ENCODE measurements around the gene CCDC9. TPM values are rescaled to one million over a fixed set of nuclear protein-coding genes. Genes with fewer than 3 reads are reported as not detected.

Gene CCDC9
- total and polyA plus RNA-seq, 2 experiments from 2014 or later: 14.5 to 15.0 TPM

DNA sequence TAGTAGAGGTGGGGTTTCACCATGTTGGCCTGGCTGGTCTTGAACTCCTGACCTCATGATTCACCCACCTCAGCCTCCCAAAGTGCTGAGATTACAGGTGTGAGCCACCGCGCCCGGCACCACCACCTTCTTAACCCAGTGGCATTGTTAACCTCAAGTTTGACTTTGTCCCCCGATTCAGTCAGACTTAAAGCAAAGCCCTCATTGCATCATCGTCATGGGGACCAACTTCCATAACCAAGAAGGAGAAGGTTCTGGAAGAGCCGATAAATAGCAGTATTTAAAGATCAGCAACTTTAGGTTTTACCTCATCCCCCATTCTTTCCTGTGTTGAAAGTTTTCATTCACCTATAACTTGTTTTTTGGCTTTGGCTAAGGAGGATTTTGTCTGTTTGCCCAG lies 11.7 kb downstream of the CCDC9 start:
- Histone ChIP-seq H3K4me3 (no peak overlapping the region), H3K4me1 (ENCODE audit: insufficient read depth) (peaks cover 11% of the 10 kb centered on the region; the same call in 1 of the 2 replicates), H3K4me2 (no peak overlapping the region), H4K20me1 (replicated peaks; ENCODE audit: insufficient read depth) (peaks cover 3% of the 10 kb centered on the region), H3K27ac (ENCODE audit: low read depth) (peak overlapping the region; percentile 76; the same call in 1 of the 2 replicates), H3F3A (replicated peaks; ENCODE audit: low read depth) (peaks cover 12% of the 10 kb centered on the region; the same call in 1 of the 2 replicates), H3K27me3 (ENCODE audit: insufficient read depth) (no peaks in the 10 kb centered on the region), H3K79me2 (replicated peaks; ENCODE audit: insufficient read depth) (no peaks in the 10 kb centered on the region), H3K36me3 (ENCODE audit: insufficient read depth) (no peaks in the 10 kb centered on the region; the same call in 1 of the 2 replicates), H3K9me2 (ENCODE audit: insufficient read depth) (no peaks in the 10 kb centered on the region), H2AFZ (no peak overlapping the region)
- Mint-ChIP-seq H3K9me3 (no peaks in the 10 kb centered on the region; the same call in 2 of the 3 replicates), H3K36me3 (ENCODE audit: low read depth) (peaks cover 53% of the 10 kb centered on the region), H3K27ac (no peak overlapping the region), H3K27me3 (ENCODE audit: insufficient read depth, low read depth, poor library complexity) (peaks cover 23% of the 10 kb centered on the region), H3K4me3 (no peak overlapping the region), H3K4me1 (peaks cover 17% of the 10 kb centered on the region)
- no peak for DNase-seq (ENCODE audit: low spot score)
- no peak for ATAC-seq
- TF ChIP-seq ZNF114 (CRISPR knock-in tag; IDR thresholded peaks at IDR 0.05): no peak

DNA sequence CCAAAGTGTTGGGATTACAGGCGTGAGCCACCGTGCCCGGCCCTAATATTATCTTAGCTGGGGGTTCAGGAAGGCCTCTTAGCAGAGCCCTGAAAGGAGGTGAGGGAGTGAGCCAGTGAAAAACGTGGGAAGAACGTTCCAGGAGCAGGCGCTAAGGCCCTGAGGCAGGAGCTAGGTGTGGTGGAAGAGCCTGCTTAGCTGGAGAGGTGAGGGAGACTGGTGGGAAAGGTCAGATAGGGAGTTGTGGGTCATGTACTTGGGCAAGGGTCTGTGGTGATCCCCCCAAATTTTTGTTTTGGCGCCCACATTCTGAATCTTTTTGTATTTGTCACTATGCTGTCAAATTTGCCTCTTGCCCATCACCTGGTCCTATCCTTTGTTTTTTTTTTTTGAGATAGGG lies 13.3 kb downstream of the CCDC9 start:
- Mint-ChIP-seq H3K4me3 (no peak overlapping the region), H3K36me3 (ENCODE audit: low read depth) (peaks cover 45% of the 10 kb centered on the region), H3K4me1 (peaks cover 17% of the 10 kb centered on the region), H3K27me3 (ENCODE audit: insufficient read depth, low read depth, poor library complexity) (peaks cover 29% of the 10 kb centered on the region), H3K27ac (no peak overlapping the region), H3K9me3 (no peaks in the 10 kb centered on the region; the same call in 2 of the 3 replicates)
- DNase-seq (ENCODE audit: low spot score): no peak
- Histone ChIP-seq H4K20me1 (replicated peaks; ENCODE audit: insufficient read depth) (peaks cover 3% of the 10 kb centered on the region), H3K4me2 (no peak overlapping the region), H3K4me3 (no peak overlapping the region), H3K36me3 (ENCODE audit: insufficient read depth) (no peaks in the 10 kb centered on the region), H3K27me3 (ENCODE audit: insufficient read depth) (no peaks in the 10 kb centered on the region), H3K9me2 (ENCODE audit: insufficient read depth) (no peaks in the 10 kb centered on the region), H3K4me1 (ENCODE audit: insufficient read depth) (peaks cover 11% of the 10 kb centered on the region; the same call in 1 of the 2 replicates), H2AFZ (no peak overlapping the region), H3K27ac (ENCODE audit: low read depth) (no peak overlapping the region; the same call in 1 of the 2 replicates), H3K79me2 (replicated peaks; ENCODE audit: insufficient read depth) (no peaks in the 10 kb centered on the region), H3F3A (replicated peaks; ENCODE audit: low read depth) (peaks cover 16% of the 10 kb centered on the region)
- ATAC-seq: no peak
- TF ChIP-seq CREB1 (CRISPR knock-in tag; IDR thresholded peaks at IDR 0.05; ENCODE audit: low read depth) (no peak), ZNF114 (CRISPR knock-in tag; IDR thresholded peaks at IDR 0.05) (no peak), POLR2AphosphoS5 (IDR thresholded peaks at IDR 0.05; ENCODE audit: low read depth) (no peak), EZH2phosphoT487 (IDR thresholded peaks at IDR 0.05; ENCODE audit: unreplicated experiment) (no peak), STAT1 (IDR thresholded peaks at IDR 0.05; ENCODE audit: unreplicated experiment) (no peak), EZH2 (IDR thresholded peaks at IDR 0.05; ENCODE audit: low read depth, unreplicated experiment) (no peak), JUNB (IDR thresholded peaks at IDR 0.05; ENCODE audit: unreplicated experiment) (no peak), NANOG (IDR thresholded peaks at IDR 0.05; ENCODE audit: borderline replicate concordance) (no peak), ZNF331 (CRISPR knock-in tag; IDR thresholded peaks at IDR 0.05; ENCODE audit: low read depth) (no peak)
- TF ChIP-seq, protein P1, sequence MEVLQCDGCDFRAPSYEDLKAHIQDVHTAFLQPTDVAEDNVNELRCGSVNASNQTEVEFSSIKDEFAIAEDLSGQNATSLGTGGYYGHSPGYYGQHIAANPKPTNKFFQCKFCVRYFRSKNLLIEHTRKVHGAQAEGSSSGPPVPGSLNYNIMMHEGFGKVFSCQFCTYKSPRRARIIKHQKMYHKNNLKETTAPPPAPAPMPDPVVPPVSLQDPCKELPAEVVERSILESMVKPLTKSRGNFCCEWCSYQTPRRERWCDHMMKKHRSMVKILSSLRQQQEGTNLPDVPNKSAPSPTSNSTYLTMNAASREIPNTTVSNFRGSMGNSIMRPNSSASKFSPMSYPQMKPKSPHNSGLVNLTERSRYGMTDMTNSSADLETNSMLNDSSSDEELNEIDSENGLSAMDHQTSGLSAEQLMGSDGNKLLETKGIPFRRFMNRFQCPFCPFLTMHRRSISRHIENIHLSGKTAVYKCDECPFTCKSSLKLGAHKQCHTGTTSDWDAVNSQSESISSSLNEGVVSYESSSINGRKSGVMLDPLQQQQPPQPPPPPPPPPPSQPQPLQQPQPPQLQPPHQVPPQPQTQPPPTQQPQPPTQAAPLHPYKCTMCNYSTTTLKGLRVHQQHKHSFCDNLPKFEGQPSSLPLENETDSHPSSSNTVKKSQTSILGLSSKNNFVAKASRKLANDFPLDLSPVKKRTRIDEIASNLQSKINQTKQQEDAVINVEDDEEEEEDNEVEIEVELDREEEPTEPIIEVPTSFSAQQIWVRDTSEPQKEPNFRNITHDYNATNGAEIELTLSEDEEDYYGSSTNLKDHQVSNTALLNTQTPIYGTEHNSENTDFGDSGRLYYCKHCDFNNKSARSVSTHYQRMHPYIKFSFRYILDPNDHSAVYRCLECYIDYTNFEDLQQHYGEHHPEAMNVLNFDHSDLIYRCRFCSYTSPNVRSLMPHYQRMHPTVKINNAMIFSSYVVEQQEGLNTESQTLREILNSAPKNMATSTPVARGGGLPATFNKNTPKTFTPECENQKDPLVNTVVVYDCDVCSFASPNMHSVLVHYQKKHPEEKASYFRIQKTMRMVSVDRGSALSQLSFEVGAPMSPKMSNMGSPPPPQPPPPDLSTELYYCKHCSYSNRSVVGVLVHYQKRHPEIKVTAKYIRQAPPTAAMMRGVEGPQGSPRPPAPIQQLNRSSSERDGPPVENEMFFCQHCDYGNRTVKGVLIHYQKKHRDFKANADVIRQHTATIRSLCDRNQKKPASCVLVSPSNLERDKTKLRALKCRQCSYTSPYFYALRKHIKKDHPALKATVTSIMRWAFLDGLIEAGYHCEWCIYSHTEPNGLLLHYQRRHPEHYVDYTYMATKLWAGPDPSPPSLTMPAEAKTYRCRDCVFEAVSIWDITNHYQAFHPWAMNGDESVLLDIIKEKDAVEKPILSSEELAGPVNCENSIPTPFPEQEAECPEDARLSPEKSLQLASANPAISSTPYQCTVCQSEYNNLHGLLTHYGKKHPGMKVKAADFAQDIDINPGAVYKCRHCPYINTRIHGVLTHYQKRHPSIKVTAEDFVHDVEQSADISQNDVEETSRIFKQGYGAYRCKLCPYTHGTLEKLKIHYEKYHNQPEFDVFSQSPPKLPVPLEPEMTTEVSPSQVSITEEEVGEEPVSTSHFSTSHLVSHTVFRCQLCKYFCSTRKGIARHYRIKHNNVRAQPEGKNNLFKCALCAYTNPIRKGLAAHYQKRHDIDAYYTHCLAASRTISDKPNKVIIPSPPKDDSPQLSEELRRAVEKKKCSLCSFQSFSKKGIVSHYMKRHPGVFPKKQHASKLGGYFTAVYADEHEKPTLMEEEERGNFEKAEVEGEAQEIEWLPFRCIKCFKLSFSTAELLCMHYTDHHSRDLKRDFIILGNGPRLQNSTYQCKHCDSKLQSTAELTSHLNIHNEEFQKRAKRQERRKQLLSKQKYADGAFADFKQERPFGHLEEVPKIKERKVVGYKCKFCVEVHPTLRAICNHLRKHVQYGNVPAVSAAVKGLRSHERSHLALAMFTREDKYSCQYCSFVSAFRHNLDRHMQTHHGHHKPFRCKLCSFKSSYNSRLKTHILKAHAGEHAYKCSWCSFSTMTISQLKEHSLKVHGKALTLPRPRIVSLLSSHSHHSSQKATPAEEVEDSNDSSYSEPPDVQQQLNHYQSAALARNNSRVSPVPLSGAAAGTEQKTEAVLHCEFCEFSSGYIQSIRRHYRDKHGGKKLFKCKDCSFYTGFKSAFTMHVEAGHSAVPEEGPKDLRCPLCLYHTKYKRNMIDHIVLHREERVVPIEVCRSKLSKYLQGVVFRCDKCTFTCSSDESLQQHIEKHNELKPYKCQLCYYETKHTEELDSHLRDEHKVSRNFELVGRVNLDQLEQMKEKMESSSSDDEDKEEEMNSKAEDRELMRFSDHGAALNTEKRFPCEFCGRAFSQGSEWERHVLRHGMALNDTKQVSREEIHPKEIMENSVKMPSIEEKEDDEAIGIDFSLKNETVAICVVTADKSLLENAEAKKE (CRISPR knock-in tag; IDR thresholded peaks at IDR 0.05): no peak
- TF ChIP-seq, protein P2, sequence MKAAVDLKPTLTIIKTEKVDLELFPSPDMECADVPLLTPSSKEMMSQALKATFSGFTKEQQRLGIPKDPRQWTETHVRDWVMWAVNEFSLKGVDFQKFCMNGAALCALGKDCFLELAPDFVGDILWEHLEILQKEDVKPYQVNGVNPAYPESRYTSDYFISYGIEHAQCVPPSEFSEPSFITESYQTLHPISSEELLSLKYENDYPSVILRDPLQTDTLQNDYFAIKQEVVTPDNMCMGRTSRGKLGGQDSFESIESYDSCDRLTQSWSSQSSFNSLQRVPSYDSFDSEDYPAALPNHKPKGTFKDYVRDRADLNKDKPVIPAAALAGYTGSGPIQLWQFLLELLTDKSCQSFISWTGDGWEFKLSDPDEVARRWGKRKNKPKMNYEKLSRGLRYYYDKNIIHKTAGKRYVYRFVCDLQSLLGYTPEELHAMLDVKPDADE (IDR thresholded peaks at IDR 0.05): no peak
- TF ChIP-seq, protein P3, sequence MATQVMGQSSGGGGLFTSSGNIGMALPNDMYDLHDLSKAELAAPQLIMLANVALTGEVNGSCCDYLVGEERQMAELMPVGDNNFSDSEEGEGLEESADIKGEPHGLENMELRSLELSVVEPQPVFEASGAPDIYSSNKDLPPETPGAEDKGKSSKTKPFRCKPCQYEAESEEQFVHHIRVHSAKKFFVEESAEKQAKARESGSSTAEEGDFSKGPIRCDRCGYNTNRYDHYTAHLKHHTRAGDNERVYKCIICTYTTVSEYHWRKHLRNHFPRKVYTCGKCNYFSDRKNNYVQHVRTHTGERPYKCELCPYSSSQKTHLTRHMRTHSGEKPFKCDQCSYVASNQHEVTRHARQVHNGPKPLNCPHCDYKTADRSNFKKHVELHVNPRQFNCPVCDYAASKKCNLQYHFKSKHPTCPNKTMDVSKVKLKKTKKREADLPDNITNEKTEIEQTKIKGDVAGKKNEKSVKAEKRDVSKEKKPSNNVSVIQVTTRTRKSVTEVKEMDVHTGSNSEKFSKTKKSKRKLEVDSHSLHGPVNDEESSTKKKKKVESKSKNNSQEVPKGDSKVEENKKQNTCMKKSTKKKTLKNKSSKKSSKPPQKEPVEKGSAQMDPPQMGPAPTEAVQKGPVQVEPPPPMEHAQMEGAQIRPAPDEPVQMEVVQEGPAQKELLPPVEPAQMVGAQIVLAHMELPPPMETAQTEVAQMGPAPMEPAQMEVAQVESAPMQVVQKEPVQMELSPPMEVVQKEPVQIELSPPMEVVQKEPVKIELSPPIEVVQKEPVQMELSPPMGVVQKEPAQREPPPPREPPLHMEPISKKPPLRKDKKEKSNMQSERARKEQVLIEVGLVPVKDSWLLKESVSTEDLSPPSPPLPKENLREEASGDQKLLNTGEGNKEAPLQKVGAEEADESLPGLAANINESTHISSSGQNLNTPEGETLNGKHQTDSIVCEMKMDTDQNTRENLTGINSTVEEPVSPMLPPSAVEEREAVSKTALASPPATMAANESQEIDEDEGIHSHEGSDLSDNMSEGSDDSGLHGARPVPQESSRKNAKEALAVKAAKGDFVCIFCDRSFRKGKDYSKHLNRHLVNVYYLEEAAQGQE (IDR thresholded peaks at IDR 0.05; ENCODE audit: unreplicated experiment): no peak

Data from GM23338 (cell line).